H9 (cell line): ENCODE results near the gene JKAMP. TPM values are rescaled to one million over a fixed set of nuclear protein-coding genes. Genes with fewer than 3 reads are reported as not detected.

Experiments
- DNase-seq: peaks from one replicate; pipeline ENCODE4 v3.0.0-alpha.2; 2017
- H2AFZ ChIP-seq: one replicate; pipeline ENCODE4 v1.6.1; 2013; ENCODE audit warnings: mild to moderate bottlenecking, low read length, control low read depth, moderate library complexity
- H2AK5ac ChIP-seq: 2 replicates; pipeline ENCODE4 v1.6.1; 2013; ENCODE audit warnings: low read length, control low read depth, mixed read lengths; ENCODE audit not compliant: insufficient read length
- H2BK120ac ChIP-seq: one replicate; pipeline ENCODE4 v1.6.1; 2013; ENCODE audit warnings: low read depth, mild to moderate bottlenecking, low read length, control low read depth, inconsistent platforms; ENCODE audit not compliant: poor library complexity, severe bottlenecking
- H2BK12ac ChIP-seq: 2 replicates; pipeline ENCODE4 v1.6.1; 2013; ENCODE audit warnings: low read length, control low read depth, mixed read lengths, low read depth; ENCODE audit not compliant: insufficient read length
- H2BK15ac ChIP-seq: 2 replicates; pipeline ENCODE4 v1.6.1; 2013; ENCODE audit warnings: low read depth, low read length, control low read depth
- H2BK20ac ChIP-seq: one replicate; pipeline ENCODE4 v1.6.1; 2013; ENCODE audit warnings: low read depth, mild to moderate bottlenecking, low read length, control low read depth, inconsistent platforms; ENCODE audit not compliant: poor library complexity, severe bottlenecking
- H2BK5ac ChIP-seq: 2 replicates; pipeline ENCODE4 v1.6.1; 2013; ENCODE audit warnings: low read length, control low read depth, mixed read lengths; ENCODE audit not compliant: insufficient read length
- H3K14ac ChIP-seq: 2 replicates; pipeline ENCODE4 v1.6.1; 2013; ENCODE audit warnings: low read length, control low read depth; ENCODE audit not compliant: insufficient read depth
- H3K18ac ChIP-seq: 2 replicates; pipeline ENCODE4 v1.6.1; 2013; ENCODE audit warnings: low read depth, mild to moderate bottlenecking, mixed read lengths, low read length, control low read depth; ENCODE audit not compliant: insufficient read length
- H3K23ac ChIP-seq: 2 replicates; pipeline ENCODE4 v1.6.1; 2013; ENCODE audit warnings: low read length, control low read depth, mixed read lengths, low read depth; ENCODE audit not compliant: insufficient read length
- H3K23me2 ChIP-seq: 2 replicates; pipeline ENCODE4 v1.6.1; 2013; ENCODE audit warnings: low read depth, mild to moderate bottlenecking, mixed read lengths, low read length, control low read depth; ENCODE audit not compliant: insufficient read length, poor library complexity, severe bottlenecking
- H3K27ac ChIP-seq: 2 replicates; pipeline ENCODE4 v1.5.1; 2013; ENCODE audit warnings: low read length, control low read depth, mixed read lengths, low read depth; ENCODE audit not compliant: insufficient read length
- H3K27me3 ChIP-seq: 2 replicates; pipeline ENCODE4 v1.6.1; 2013; ENCODE audit warnings: low read length, control low read depth, inconsistent platforms; ENCODE audit not compliant: insufficient read depth
- H3K4ac ChIP-seq: 2 replicates; pipeline ENCODE4 v1.6.1; 2013; ENCODE audit warnings: low read depth, mild to moderate bottlenecking, control low read depth, inconsistent platforms, low read length, moderate library complexity
- H3K4me1 ChIP-seq: 2 replicates; pipeline ENCODE4 v1.6.1; 2013; ENCODE audit warnings: low read length, control low read depth, inconsistent platforms; ENCODE audit not compliant: insufficient read depth
- H3K4me2 ChIP-seq: 2 replicates; pipeline ENCODE4 v1.6.1; 2013; ENCODE audit warnings: low read length, control low read depth, mixed read lengths; ENCODE audit not compliant: insufficient read length, insufficient read depth
- H3K56ac ChIP-seq: 2 replicates; pipeline ENCODE4 v1.6.1; 2013; ENCODE audit warnings: low read depth, mild to moderate bottlenecking, mixed read lengths, low read length, control low read depth; ENCODE audit not compliant: insufficient read length
- H3K79me1 ChIP-seq: 2 replicates; pipeline ENCODE4 v1.6.1; 2013; ENCODE audit warnings: low read depth, mild to moderate bottlenecking, moderate library complexity, low read length, control low read depth, inconsistent platforms; ENCODE audit not compliant: insufficient read depth, poor library complexity, severe bottlenecking
- H3K79me2 ChIP-seq: 2 replicates; pipeline ENCODE4 v1.6.1; 2013; ENCODE audit warnings: low read length, control low read depth, inconsistent platforms; ENCODE audit not compliant: insufficient read depth
- H3K9ac ChIP-seq: 2 replicates; pipeline ENCODE4 v1.6.1; 2013; ENCODE audit warnings: low read length, control low read depth, mixed read lengths; ENCODE audit not compliant: insufficient read length; ENCODE audit errors: extremely low read depth
- H3K9me3 ChIP-seq: one replicate; pipeline ENCODE4 v1.6.1; 2013; ENCODE audit warnings: low read depth, low read length, inconsistent platforms; ENCODE audit not compliant: control insufficient read depth
- H3T11ph ChIP-seq: one replicate; pipeline ENCODE4 v1.6.1; 2013; ENCODE audit warnings: mild to moderate bottlenecking, low read length, control low read depth, inconsistent platforms
- H4K20me1 ChIP-seq: one replicate; pipeline ENCODE4 v1.6.1; 2013; ENCODE audit not compliant: control insufficient read depth, insufficient read length, insufficient read depth
- H4K5ac ChIP-seq: 2 replicates; pipeline ENCODE4 v1.6.1; 2013; ENCODE audit warnings: low read depth, mild to moderate bottlenecking, mixed read lengths, low read length, control low read depth; ENCODE audit not compliant: insufficient read length
- H4K8ac ChIP-seq: replicated peaks from 2 replicates; pipeline ENCODE4 v1.6.1; 2013; ENCODE audit warnings: low read length, control low read depth, mixed read lengths, low read depth; ENCODE audit not compliant: insufficient read length
- H4K91ac ChIP-seq: 2 replicates; pipeline ENCODE4 v1.6.1; 2013; ENCODE audit warnings: low read depth, mild to moderate bottlenecking, moderate library complexity, mixed read lengths, low read length, control low read depth; ENCODE audit not compliant: insufficient read length
- H3K27ac Mint-ChIP-seq, 3 experiments: 2 replicates in 2 of 3; 3 replicates in 1 of 3; pipeline ENCODE4 v1.8.0; 2020 to 2021; ENCODE audit warnings: mixed read lengths in 3 of 3, mild to moderate bottlenecking in 1 of 3, moderate library complexity in 1 of 3
- H3K27me3 Mint-ChIP-seq: 2 replicates; pipeline ENCODE4 v1.8.0; 2021; ENCODE audit warnings: low read depth, mild to moderate bottlenecking, moderate library complexity, mixed read lengths
- H3K36me3 Mint-ChIP-seq, 3 experiments: 2 replicates in 2 of 3; 3 replicates in 1 of 3; pipeline ENCODE4 v1.8.0; 2020 to 2021; ENCODE audit warnings: low read depth in 3 of 3, mixed read lengths in 3 of 3; ENCODE audit not compliant: insufficient read depth in 1 of 3
- H3K4me1 Mint-ChIP-seq, 2 experiments: 2 replicates each; pipeline ENCODE4 v1.8.0; 2020; ENCODE audit warnings: mixed read lengths in 2 of 2
- H3K4me3 Mint-ChIP-seq, 2 experiments: 2 replicates in 1 of 2; 3 replicates in 1 of 2; pipeline ENCODE4 v1.8.0; 2020 to 2021; ENCODE audit warnings: mild to moderate bottlenecking in 2 of 2, mixed read lengths in 2 of 2, moderate library complexity in 1 of 2
- H3K9me3 Mint-ChIP-seq, 2 experiments: 2 replicates in 1 of 2; 3 replicates in 1 of 2; pipeline ENCODE4 v1.8.0; 2020; ENCODE audit warnings: mild to moderate bottlenecking in 2 of 2, mixed read lengths in 2 of 2, moderate library complexity in 1 of 2
- CTCF ChIP-seq: fragments of 200-600 bp; sonication (generic); conservative IDR thresholded peaks from 3 replicates; pipeline ENCODE4 v1.8.0; 2021; ENCODE audit warnings: antibody characterized with exemption, mild to moderate bottlenecking
- WGBS: extraction: QIAGEN DNeasy Blood & Tissue Kit; methylation state at CpG from one replicate; pipeline ENCODE4 v1.1.7; 2013; ENCODE audit warnings: missing lambda C conversion rate, low lambda C conversion rate, mixed read lengths; ENCODE audit not compliant: insufficient read length; ENCODE audit errors: extremely low coverage; 5-methylcytosine and 5-hydroxymethylcytosine counted together
- total RNA-seq: library from RNA; stranded (reverse); gene quantifications from 2 replicates; pipeline ENCODE4 v1.2.1, GENCODE V29; 2021

JKAMP gene
- total RNA-seq, 1 experiment from 2014 or later = 33.8 TPM

- peak overlapping the region in 1 of 3 experiments; percentile 81; a peak in 3 of 7 replicates for H3K27ac Mint-ChIP-seq
- Histone ChIP-seq H4K8ac (no peak overlapping the region), H3K18ac (no peak overlapping the region), H2AK5ac (no peak overlapping the region), H2BK5ac (no peak overlapping the region), H3T11ph (no peak overlapping the region), H2BK12ac (no peak overlapping the region), H4K5ac (no peak overlapping the region), H2BK15ac (no peak overlapping the region), H3K4me1 (no peaks in the 10 kb centered on the region), H4K20me1 (no peaks in the 10 kb centered on the region), H3K14ac (no peak overlapping the region), H3K27me3 (no peaks in the 10 kb centered on the region), H3K27ac (no peak overlapping the region), H3K23me2 (no peaks in the 10 kb centered on the region), H3K4me2 (no peak overlapping the region), H2BK20ac (no peak overlapping the region), H3K4ac (no peak overlapping the region), H3K79me1 (no peaks in the 10 kb centered on the region), H4K91ac (no peak overlapping the region), H3K56ac (no peak overlapping the region), H3K9ac (no peak overlapping the region), H3K23ac (no peak overlapping the region), H3K79me2 (no peaks in the 10 kb centered on the region), H3K9me3 (no peaks in the 10 kb centered on the region), H2AFZ (no peak overlapping the region), H2BK120ac (no peak overlapping the region)
- WGBS = no CpG with 5 or more reads among the region's 1 CpG
- TF ChIP-seq CTCF = no peak
- no peak for DNase-seq
- H3K36me3 Mint-ChIP-seq = no peaks in the 10 kb centered on the region
- H3K27me3 Mint-ChIP-seq = no peaks in the 10 kb centered on the region
- peaks cover 8% of the 10 kb centered on the region in 2 experiments for H3K4me1 Mint-ChIP-seq
- no peak overlapping the region for H3K4me3 Mint-ChIP-seq
- H3K9me3 Mint-ChIP-seq = no peaks in the 10 kb centered on the region
These were observed 56.5 kb downstream of the JKAMP start for GRCh38 chr14:59540852-59541251.
